H1 (cell line): Measurements from ENCODE around the gene CTNS. TPM values are rescaled to one million over a fixed set of nuclear protein-coding genes. Genes with fewer than 3 reads are reported as not detected.

Experiments used
- CTCF ChIA-PET: fragments of 300-600 bp; sonication (Branson Sonifier 250); formaldehyde crosslinking; loops from one replicate; lab custom pipeline; 2021; ENCODE audit not compliant: partially characterized antibody; lab: Charles Lee
- POLR2A ChIA-PET: fragments of 300-600 bp; sonication (Branson Sonifier 250); formaldehyde crosslinking; loops from one replicate; lab custom pipeline; 2021; ENCODE audit warnings: inconsistent platforms; ENCODE audit not compliant: partially characterized antibody; lab: Charles Lee
- DNase-seq, 2 experiments: peaks; one replicate each; pipeline versions ENCODE4 v3.0.0 to v3.0.0-alpha.2; 2010 to 2022; ENCODE audit warnings: low spot score in 2 of 2, low read depth in 1 of 2, mixed read lengths in 1 of 2
- FAIRE-seq: peaks from 2 replicates; lab custom pipeline; 2011; peaks lifted over from hg19 to GRCh38; lab: Jason Lieb, UNC
- H2AFZ ChIP-seq: 2 replicates; pipeline ENCODE4 v1.8.1; 2012; ENCODE audit warnings: low read length, inconsistent platforms
- H2AK5ac ChIP-seq: 2 replicates; pipeline ENCODE4 v1.6.1; 2013; ENCODE audit warnings: low read depth, low read length
- H2BK120ac ChIP-seq: replicated peaks from 2 replicates; pipeline ENCODE3; 2013; ENCODE audit warnings: low read depth, low read length, inconsistent platforms
- H2BK12ac ChIP-seq: 2 replicates; pipeline ENCODE4 v1.6.1; 2013; ENCODE audit warnings: low read depth, low read length
- H2BK15ac ChIP-seq: 2 replicates; pipeline ENCODE4 v1.6.1; 2013; ENCODE audit warnings: low read length
- H2BK20ac ChIP-seq: 2 replicates; pipeline ENCODE4 v1.6.1; 2013; ENCODE audit warnings: low read length
- H2BK5ac ChIP-seq: 2 replicates; pipeline ENCODE4 v1.6.1; 2013; ENCODE audit warnings: low read depth, low read length
- H3K14ac ChIP-seq: 2 replicates; pipeline ENCODE4 v1.6.1; 2013; ENCODE audit warnings: inconsistent platforms; ENCODE audit not compliant: insufficient read length
- H3K18ac ChIP-seq: 2 replicates; pipeline ENCODE4 v1.6.1; 2013; ENCODE audit warnings: low read length; ENCODE audit errors: extremely low read depth
- H3K23ac ChIP-seq: 2 replicates; pipeline ENCODE4 v1.6.1; 2013; ENCODE audit warnings: inconsistent platforms; ENCODE audit not compliant: insufficient read length
- H3K23me2 ChIP-seq: 2 replicates; pipeline ENCODE4 v1.6.1; 2013; ENCODE audit warnings: low read depth, low read length
- H3K27ac ChIP-seq: 2 replicates; pipeline ENCODE4 v1.6.1; 2011; ENCODE audit warnings: low read depth, low read length, inconsistent platforms
- H3K27me3 ChIP-seq, 4 experiments: replicated peaks in 1 of 4; 1 replicate in 1 of 4; 2 replicates in 3 of 4; pipeline versions ENCODE4 v1.6.1 to v1.8.1; 2011 to 2013; ENCODE audit warnings: low read length in 3 of 4, mild to moderate bottlenecking in 3 of 4, inconsistent platforms in 2 of 4, mixed read lengths in 2 of 4, moderate library complexity in 1 of 4; ENCODE audit not compliant: control insufficient read depth in 3 of 4, insufficient read depth in 3 of 4; ENCODE audit errors: extremely low read depth in 1 of 4
- H3K36me3 ChIP-seq, 4 experiments: 2 replicates each; pipeline versions ENCODE4 v1.6.1 to v1.8.1; 2011 to 2013; ENCODE audit warnings: mild to moderate bottlenecking in 4 of 4, low read length in 3 of 4, moderate library complexity in 2 of 4, control low read depth in 1 of 4, inconsistent platforms in 1 of 4; ENCODE audit not compliant: insufficient read depth in 4 of 4, control insufficient read depth in 2 of 4
- H3K4ac ChIP-seq: replicated peaks from 2 replicates; pipeline ENCODE3; 2013; ENCODE audit warnings: low read length, low read depth, mixed read lengths, inconsistent platforms; ENCODE audit not compliant: insufficient read length
- H3K4me1 ChIP-seq, 4 experiments: replicated peaks in 1 of 4; 1 replicate in 1 of 4; 2 replicates in 3 of 4; pipeline versions ENCODE4 v1.6.1 to v1.8.1; 2011 to 2013; ENCODE audit warnings: low read length in 3 of 4, inconsistent platforms in 2 of 4, mixed read lengths in 1 of 4; ENCODE audit not compliant: insufficient read depth in 4 of 4, control insufficient read depth in 3 of 4
- H3K4me2 ChIP-seq, 2 experiments: 2 replicates each; pipeline versions ENCODE4 v1.6.1 to v1.8.1; 2011 to 2013; ENCODE audit warnings: low read depth in 2 of 2, low read length in 2 of 2, control low read depth in 1 of 2, inconsistent platforms in 1 of 2, mild to moderate bottlenecking in 1 of 2; ENCODE audit not compliant: insufficient read depth in 1 of 2
- H3K4me3 ChIP-seq, 4 experiments: fragments of 200-600, 300-600 bp in 1 of 4; sonication (generic), shearing (Covaris generic), sonication (Bioruptor Twin) in 1 of 4; 2 replicates each; pipeline versions ENCODE4 v1.5.1 to v1.8.1; 2011 to 2016; ENCODE audit warnings: low read length in 4 of 4, low read depth in 3 of 4, control low read depth in 2 of 4, inconsistent platforms in 2 of 4, mild to moderate bottlenecking in 2 of 4, mixed read lengths in 1 of 4, moderate library complexity in 1 of 4; ENCODE audit not compliant: insufficient read depth in 2 of 4; ENCODE audit errors: extremely low read depth in 1 of 4
- H3K56ac ChIP-seq: replicated peaks from 2 replicates; pipeline ENCODE3; 2013; ENCODE audit warnings: low read depth, mild to moderate bottlenecking, mixed read lengths, low read length, inconsistent platforms; ENCODE audit not compliant: insufficient read length
- H3K79me1 ChIP-seq: 2 replicates; pipeline ENCODE4 v1.6.1; 2013; ENCODE audit warnings: low read depth, low read length, control low read depth
- H3K79me2 ChIP-seq, 2 experiments: 2 replicates each; pipeline versions ENCODE4 v1.6.1 to v1.8.1; 2012 to 2013; ENCODE audit warnings: low read length in 2 of 2, mild to moderate bottlenecking in 2 of 2, inconsistent platforms in 1 of 2; ENCODE audit not compliant: insufficient read depth in 2 of 2, control insufficient read depth in 1 of 2
- H3K9ac ChIP-seq, 4 experiments: replicated peaks in 1 of 4; 1 replicate in 1 of 4; 2 replicates in 3 of 4; pipeline versions ENCODE4 v1.6.1 to v1.8.1; 2011 to 2013; ENCODE audit warnings: low read depth in 3 of 4, low read length in 3 of 4, control low read depth in 2 of 4, mild to moderate bottlenecking in 2 of 4, moderate library complexity in 2 of 4, inconsistent platforms in 1 of 4; ENCODE audit errors: extremely low read depth in 1 of 4
- H3K9me3 ChIP-seq, 2 experiments: 2 replicates each; pipeline versions ENCODE4 v1.6.1 to v1.8.1; 2012 to 2013; ENCODE audit warnings: mild to moderate bottlenecking in 2 of 2, moderate library complexity in 2 of 2, control low read depth in 1 of 2, inconsistent platforms in 1 of 2, low read depth in 1 of 2, low read length in 1 of 2, mixed read lengths in 1 of 2; ENCODE audit not compliant: insufficient read depth in 2 of 2
- H4K20me1 ChIP-seq, 2 experiments: replicated peaks in 1 of 2; 2 replicates each; pipeline versions ENCODE3 to v1.8.1; 2011 to 2013; ENCODE audit warnings: inconsistent platforms in 2 of 2, low read length in 2 of 2, mild to moderate bottlenecking in 1 of 2; ENCODE audit not compliant: insufficient read depth in 2 of 2, control insufficient read depth in 1 of 2
- H4K5ac ChIP-seq: 2 replicates; pipeline ENCODE4 v1.6.1; 2013; ENCODE audit warnings: low read length, low read depth, mixed read lengths, inconsistent platforms; ENCODE audit not compliant: insufficient read length
- H4K8ac ChIP-seq: 2 replicates; pipeline ENCODE4 v1.8.0; 2013; ENCODE audit warnings: mild to moderate bottlenecking, moderate library complexity, low read length, inconsistent platforms; ENCODE audit not compliant: insufficient read depth; ENCODE audit errors: extremely low read depth
- H4K91ac ChIP-seq: replicated peaks from 2 replicates; pipeline ENCODE3; 2013; ENCODE audit warnings: low read length, mixed read lengths, inconsistent platforms; ENCODE audit not compliant: insufficient read length
- EZH2 ChIP-seq: fragments of 200-600 bp; sonication (generic); IDR thresholded peaks from 2 replicates; pipeline ENCODE4 v1.7.1; 2012; ENCODE audit warnings: low read depth, mild to moderate bottlenecking, moderate library complexity, low read length, inconsistent platforms; ENCODE audit not compliant: severe bottlenecking
- GTF2F1 ChIP-seq: IDR thresholded peaks from 2 replicates; pipeline ENCODE4 v1.6.1; 2012; ENCODE audit warnings: low read depth, low read length, improper control_type of control experiment, borderline replicate concordance
- JUN ChIP-seq: IDR thresholded peaks from 2 replicates; pipeline ENCODE4 v1.6.1; 2011; ENCODE audit warnings: low read depth, mild to moderate bottlenecking, improper control_type of control experiment, low read length
- KDM4A ChIP-seq: IDR thresholded peaks from one replicate; pipeline ENCODE4 v1.7.1; 2012; ENCODE audit warnings: low read depth, mild to moderate bottlenecking, moderate library complexity, low read length, inconsistent platforms; ENCODE audit not compliant: severe bottlenecking
- POLR2AphosphoS5 ChIP-seq: IDR thresholded peaks from 2 replicates; pipeline ENCODE4 v1.6.1; 2011; ENCODE audit warnings: low read depth, low read length
- RAD21 ChIP-seq, 2 experiments: IDR thresholded peaks in 1 of 2; conservative IDR thresholded peaks in 1 of 2; 2 replicates each; pipeline ENCODE4 v1.6.1; 2011; ENCODE audit warnings: low read depth in 2 of 2, low read length in 2 of 2, improper control_type of control experiment in 1 of 2, inconsistent platforms in 1 of 2, mild to moderate bottlenecking in 1 of 2, moderate library complexity in 1 of 2
- SAP30 ChIP-seq: fragments of 300-600 bp; sonication (generic); IDR thresholded peaks from 2 replicates; pipeline ENCODE4 v1.7.1; 2012; ENCODE audit warnings: low read length, moderate library complexity, mild to moderate bottlenecking, inconsistent platforms; ENCODE audit not compliant: insufficient read depth, insufficient replicate concordance
- SIX5 ChIP-seq: IDR thresholded peaks from 2 replicates; pipeline ENCODE4 v1.6.1; 2011; ENCODE audit warnings: mild to moderate bottlenecking, low read depth, low read length
- SP4 ChIP-seq: IDR thresholded peaks from 2 replicates; pipeline ENCODE4 v1.6.1; 2012; ENCODE audit warnings: low read length, inconsistent platforms
- SUZ12 ChIP-seq: fragments of 200-600 bp; sonication (generic); IDR thresholded peaks from 2 replicates; pipeline ENCODE4 v1.6.1; 2012; ENCODE audit warnings: mild to moderate bottlenecking, inconsistent platforms, low read length, moderate library complexity, mixed read lengths
- TAF1 ChIP-seq: IDR thresholded peaks from 2 replicates; pipeline ENCODE4 v1.6.1; 2011; ENCODE audit warnings: mild to moderate bottlenecking, low read depth, low read length
- TEAD4 ChIP-seq: IDR thresholded peaks from 2 replicates; pipeline ENCODE4 v1.6.1; 2012; ENCODE audit warnings: low read depth, low read length, inconsistent platforms, mixed read lengths
- WGBS, 2 experiments: shearing (Covaris generic) in 1 of 2; methylation state at CpG; one replicate each; pipeline versions ENCODE4 v1.1.6 to v1.1.7; 2013 to 2015; ENCODE audit warnings: low lambda C conversion rate in 2 of 2, mixed read lengths in 2 of 2, inconsistent platforms in 1 of 2, low coverage in 1 of 2, missing lambda C conversion rate in 1 of 2; ENCODE audit not compliant: insufficient replicate concordance in 2 of 2, insufficient coverage in 1 of 2, insufficient read length in 1 of 2; ENCODE audit errors: extremely low coverage in 1 of 2, missing lambda C conversion rate in 1 of 2; 5-methylcytosine and 5-hydroxymethylcytosine counted together
- polyA plus RNA-seq, 7 experiments: library from polyadenylated mRNA; depleted of rRNA in 3 of 7; stranded (reverse) in 5 of 7; unstranded in 2 of 7; fragments of >200 nt in 5 of 7; fragments of 200-250 nt in 2 of 7; gene quantifications; 1 replicate in 5 of 7; 2 replicates in 1 of 7; 4 replicates in 1 of 7; pipeline versions ENCODE4 v1.2.1 to v1.2.3, GENCODE V29; 2011 to 2013; ENCODE audit warnings: missing spikeins in 2 of 7, mixed read lengths in 2 of 7
- total RNA-seq: library from RNA; stranded (reverse); fragmentation: NEBNext Ultra II Directional; extraction: Animal tissue kit (Norgen Biotek cat#: 25700); gene quantifications from 2 replicates; pipeline ENCODE4 v1.2.1, GENCODE V29; 2021

Gene CTNS
- total and polyA plus RNA-seq, 2 of the 8 experiments (the other 6 are each of a cell fraction or from before 2014, with no cell fraction given) = 11.6 to 12.9 TPM

GRCh38 chr17:3689262-3690093 is 52.9 kb downstream of the CTNS start:
- ChIA-PET CTCF (interaction anchor here (1.5 to 3.3 kb wide), 3 partner anchors 11 to 12 kb away, joined by 3 to 29 read pairs (median 17); no protein-coding TSS in a partner anchor), POLR2A (no interaction called here)
- Histone ChIP-seq H2BK15ac (no peak overlapping the region), H2BK20ac (no peak overlapping the region), H3K4ac (no peak overlapping the region), H3K36me3 (no peaks in the 10 kb centered on the region), H4K8ac (no peak overlapping the region; the same call in 1 of the 2 replicates), H3K79me2 (no peaks in the 10 kb centered on the region), H3K4me3 (no peak overlapping the region), H3K4me2 (no peak overlapping the region), H2BK5ac (no peak overlapping the region), H3K23ac (no peak overlapping the region), H3K9ac (no peak overlapping the region), H3K23me2 (no peaks in the 10 kb centered on the region), H2AFZ (no peak overlapping the region), H4K91ac (peak overlapping the region; percentile 91), H2AK5ac (no peak overlapping the region), H3K79me1 (no peaks in the 10 kb centered on the region), H4K5ac (no peak overlapping the region), H2BK12ac (peak overlapping the region; percentile 94; the same call in 1 of the 2 replicates), H4K20me1 (peaks cover 0 to 4% of the 10 kb centered on the region in 2 experiments), H3K4me1 (peaks cover 0 to 4% (median 0%) of the 10 kb centered on the region in 4 experiments; a peak in 4 of 7 replicates), H3K9me3 (no peaks in the 10 kb centered on the region), H3K14ac (no peak overlapping the region), H3K27me3 (no peaks in the 10 kb centered on the region), H2BK120ac (no peak overlapping the region), H3K56ac (no peak overlapping the region), H3K18ac (no peak overlapping the region), H3K27ac (no peak overlapping the region)
- DNase-seq (peak in 1 of 2 experiments; percentile 43), FAIRE-seq (no peak)
- 95% methylated on average over 41 of the region's 44 CpGs; no CpG with 5 or more reads in 1 of the 2 experiments for WGBS, 2 experiments
- TF ChIP-seq JUN (no peak), TEAD4 (no peak), EZH2 (no peak), SAP30 (no peak), SP4 (no peak), KDM4A (no peak), SUZ12 (no peak), POLR2AphosphoS5 (no peak), RAD21 (IDR thresholded peaks at IDR 0.05 in 1 of 2, conservative IDR thresholded peaks at IDR 0.05 in 1 of 2; ENCODE audit: low read depth in 2 of 2, low read length in 2 of 2) (no peak), SIX5 (no peak), TAF1 (no peak), GTF2F1 (no peak)
